DLD1 (cell line): Measurements from ENCODE around the gene SRMS.
"Not testable (repeated sequence)": the region's sequence is repeated elsewhere in the genome, so short reads cannot be mapped to it uniquely, and the experiment has no call there.

Experiments used
- in situ Hi-C: cut with HindIII; loops from 2 replicates; pipeline ENCODE4 v1.10.0; 2017; ENCODE audit warnings: low sequenced_read_pairs

SRMS gene

GRCh38 chr20:63525185-63525584 lies 22.4 kb downstream of the SRMS start:
- in situ Hi-C loops = no loop called here

DNA sequence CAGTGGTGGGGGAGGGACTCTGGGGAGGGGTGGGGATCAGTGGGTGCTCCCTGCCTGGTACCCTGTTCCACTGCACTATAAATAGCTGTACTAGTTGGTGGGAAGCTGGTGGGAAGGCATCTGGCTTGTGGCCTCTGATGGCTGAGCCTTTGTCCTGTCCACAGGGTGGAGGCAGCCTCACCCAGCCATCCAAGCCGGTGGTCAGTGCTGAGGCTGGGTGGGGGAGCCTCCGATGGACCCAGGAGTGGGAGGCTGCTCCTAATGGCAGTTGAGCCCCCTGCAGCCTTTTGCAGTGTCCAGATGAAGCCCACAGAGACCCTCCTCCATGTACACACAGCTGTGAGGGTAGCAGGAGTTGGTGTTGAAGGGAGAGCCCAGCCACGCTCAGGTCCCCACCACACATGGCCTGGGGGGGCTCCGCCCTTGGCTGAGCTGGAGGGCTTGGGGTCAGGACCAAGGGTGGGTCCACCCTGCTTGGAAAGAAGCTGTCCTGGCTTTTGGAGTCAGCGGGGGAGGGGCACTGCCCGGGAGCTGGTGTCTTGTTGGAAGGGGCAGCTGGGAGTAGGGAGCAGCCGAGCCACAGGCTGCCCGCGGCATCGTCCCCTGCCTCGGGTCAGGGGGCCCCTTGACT lies 24.5 kb downstream of the SRMS start:
- in situ Hi-C loops = no loop called here

GRCh38 chr20:63522091-63522868 lies 25.3 kb downstream of the SRMS start:
- in situ Hi-C loops = no loop called here

DNA sequence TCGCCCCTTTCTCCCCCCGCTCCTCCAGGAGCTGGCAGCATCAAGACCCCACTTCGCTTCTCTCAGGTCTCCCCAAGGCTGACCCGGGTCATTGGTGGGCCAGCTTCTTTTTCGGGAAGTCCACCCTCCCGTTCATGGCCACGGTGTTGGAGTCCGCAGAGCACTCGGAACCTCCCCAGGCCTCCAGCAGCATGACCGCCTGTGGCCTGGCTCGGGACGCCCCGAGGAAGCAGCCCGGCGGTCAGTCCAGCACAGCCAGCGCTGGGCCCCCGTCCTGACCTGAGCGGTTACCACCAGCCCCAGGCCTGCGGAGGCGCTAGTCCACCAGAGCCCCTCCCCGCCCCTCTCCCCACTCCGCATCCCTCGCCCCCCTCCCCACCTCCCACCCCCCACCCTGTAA lies 25.9 kb downstream of the SRMS start:
- in situ Hi-C loops = no loop called here

GRCh38 chr20:63520934-63521601 lies 26.5 kb downstream of the SRMS start:
- in situ Hi-C loops = no loop called here

- in situ Hi-C loops = no loop called here
Observed at GRCh38 chr20:63520504-63520933, 27.0 kb downstream of the SRMS start, which contains the start of gene PPDPF. TSS of gene PPDPF (plus strand) at chr20:63520765. CDS start at chr20:63521309, 544 bp downstream.

GRCh38 chr20:63519668-63520503 lies 27.7 kb downstream of the SRMS start:
- in situ Hi-C loops = no loop called here

DNA sequence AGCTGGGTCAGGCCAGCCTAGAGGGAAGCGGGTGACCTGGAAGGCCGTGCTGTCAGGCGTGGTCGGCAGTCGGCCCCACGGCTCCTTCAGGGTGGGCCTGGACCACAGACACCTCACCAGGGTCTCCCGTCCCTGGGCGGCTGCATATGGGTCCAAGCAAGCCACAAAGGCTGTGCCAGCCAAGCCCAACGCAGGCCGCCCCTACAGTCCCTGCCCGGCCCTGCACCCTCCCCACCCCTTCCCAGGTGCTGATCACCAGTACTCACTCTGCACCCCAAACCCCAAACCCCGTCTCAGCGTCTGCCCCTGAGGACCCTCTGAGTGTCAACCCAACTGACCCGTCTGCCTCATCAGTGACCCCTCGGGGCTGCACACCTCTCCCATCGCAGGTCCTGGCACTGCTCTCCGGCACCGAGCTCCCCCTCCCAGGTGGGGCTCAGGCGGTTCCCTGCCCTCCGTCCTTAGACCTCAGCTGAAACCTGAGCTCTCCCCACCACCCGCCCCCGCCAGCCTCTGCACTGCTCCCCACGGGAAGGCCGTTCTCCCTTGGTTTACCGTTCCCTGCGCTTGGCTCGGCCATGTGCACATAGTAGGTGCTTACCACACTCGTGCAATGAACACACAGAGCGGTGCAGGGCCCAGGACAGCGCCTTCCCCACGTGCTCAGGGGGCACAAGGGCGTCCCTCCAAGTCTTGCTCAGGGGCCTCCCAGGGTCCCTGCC lies 28.4 kb downstream of the SRMS start:
- in situ Hi-C loops = no loop called here

DNA sequence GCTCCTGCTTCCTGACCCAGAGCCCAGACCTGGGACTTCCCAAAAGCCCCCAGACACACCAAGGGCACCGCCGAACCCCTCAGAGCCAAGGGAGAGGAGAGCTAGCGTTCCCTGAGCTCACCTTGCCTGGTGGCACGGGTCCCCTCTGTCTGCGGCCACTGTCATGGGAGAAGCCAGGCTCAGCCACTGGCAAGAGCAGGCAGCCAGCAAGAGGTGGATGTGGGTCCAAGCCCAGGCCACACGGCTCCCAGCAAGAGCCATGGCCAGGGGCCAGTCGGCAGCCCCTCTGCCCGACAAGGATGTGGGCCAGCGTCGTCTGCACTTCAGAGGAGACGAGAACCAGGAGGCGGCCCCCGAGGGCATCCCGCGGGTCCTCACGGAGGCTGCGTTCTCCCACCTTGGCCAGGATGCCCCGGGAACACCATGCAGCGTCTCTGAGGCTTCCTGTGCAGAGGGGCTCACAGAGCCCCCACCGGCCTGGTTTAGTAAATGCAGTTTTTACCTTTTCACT lies 29.1 kb downstream of the SRMS start:
- in situ Hi-C loops = no loop called here

GRCh38 chr20:63517376-63518309 lies 29.9 kb downstream of the SRMS start:
- in situ Hi-C loops = no loop called here

DNA sequence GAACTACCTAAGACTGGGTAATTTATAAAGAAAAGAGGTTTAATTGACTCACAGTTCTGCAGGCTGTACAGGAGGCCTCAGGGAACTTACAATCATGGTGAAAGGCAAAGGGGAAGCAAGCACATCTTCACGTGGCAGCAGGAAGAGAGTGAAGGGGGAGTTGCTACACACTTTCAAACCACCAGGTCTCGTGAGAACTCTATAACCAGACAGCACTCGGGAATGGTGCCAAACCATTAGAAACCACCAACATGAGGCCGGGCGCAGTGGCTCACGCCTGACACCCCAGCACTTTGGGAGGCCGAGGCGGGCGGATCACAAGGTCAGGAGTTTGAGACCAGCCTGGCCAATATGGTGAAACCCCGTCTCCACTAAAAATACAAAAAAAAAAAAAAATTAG lies 33.0 kb downstream of the SRMS start:
- in situ Hi-C loops = not testable (repeated sequence)

DNA sequence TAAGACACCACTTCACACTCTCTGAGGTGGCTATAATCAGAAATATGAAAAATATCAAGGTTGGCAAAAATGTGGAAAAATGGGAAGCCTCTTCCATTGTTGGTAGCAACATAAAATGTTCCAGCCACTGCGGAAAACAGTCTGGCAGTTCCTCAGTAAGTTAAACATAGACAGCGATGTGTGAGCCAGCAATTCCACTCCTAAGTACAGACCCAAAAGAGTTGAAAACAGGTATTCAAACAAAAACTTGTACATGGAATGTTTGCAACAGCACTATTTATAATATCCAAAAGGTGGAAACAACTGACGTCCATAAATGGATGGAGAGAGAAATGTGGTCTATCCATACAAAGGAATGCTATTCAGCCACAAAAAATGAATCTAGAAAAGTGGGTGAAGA lies 34.3 kb downstream of the SRMS start:
- in situ Hi-C loops = no loop called here

DNA sequence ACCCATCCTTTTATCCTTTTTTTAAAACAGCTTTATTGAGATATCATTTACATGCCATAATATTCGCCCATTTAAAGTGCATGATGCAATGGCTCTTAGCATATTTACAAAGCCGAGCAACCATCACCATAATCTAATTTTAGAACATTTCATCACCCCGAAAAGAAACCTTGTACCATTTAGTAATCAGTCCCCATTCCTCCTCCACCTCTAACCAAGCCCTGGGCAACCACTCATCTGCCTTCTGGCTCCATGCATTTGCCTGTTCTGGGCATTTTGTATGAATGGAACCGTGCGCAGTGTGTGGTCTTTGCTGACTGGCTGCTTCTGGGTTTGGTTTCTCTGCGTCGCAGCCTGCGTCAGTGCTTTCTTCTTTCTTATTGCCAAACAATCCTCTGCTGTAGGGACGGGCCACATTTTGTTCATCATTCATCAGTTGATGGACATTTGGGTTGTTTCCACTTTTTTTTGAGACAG lies 38.4 kb downstream of the SRMS start:
- in situ Hi-C loops = no loop called here

- in situ Hi-C loops = no loop called here
Observed at GRCh38 chr20:63508072-63508768, 39.3 kb downstream of the SRMS start.

- in situ Hi-C loops = no loop called here
Observed at GRCh38 chr20:63507083-63507743, 40.3 kb downstream of the SRMS start.

GRCh38 chr20:63505723-63506122 lies 41.8 kb downstream of the SRMS start:
- in situ Hi-C loops = no loop called here

DNA sequence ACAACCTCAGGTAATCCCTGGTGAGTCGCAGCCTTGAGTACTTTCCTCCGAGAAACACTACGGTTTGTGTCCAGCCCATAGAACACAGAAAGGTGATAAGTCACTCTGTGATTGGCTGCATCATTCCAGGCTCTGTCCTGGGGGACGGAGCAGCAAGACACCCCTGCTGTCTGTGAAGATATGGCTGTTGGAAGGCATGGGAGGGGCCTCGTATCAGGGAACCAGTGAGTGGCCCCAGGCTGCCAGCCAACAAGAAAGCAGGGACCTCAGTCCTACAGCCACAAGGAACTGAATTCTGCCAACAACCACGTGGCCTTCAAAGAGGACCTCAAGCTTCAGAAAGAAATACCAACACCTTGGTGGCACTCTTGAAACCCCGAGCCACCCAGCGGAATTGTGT lies 42.3 kb downstream of the SRMS start:
- in situ Hi-C loops = no loop called here

GRCh38 chr20:63504642-63505041 lies 42.9 kb downstream of the SRMS start:
- in situ Hi-C loops = no loop called here
